ENCODE measurements around the gene TRIM62. TPM values are rescaled to one million over a fixed set of nuclear protein-coding genes. Genes with fewer than 3 reads are reported as not detected.
"Not testable (repeated sequence)": the region's sequence is repeated elsewhere in the genome, so short reads cannot be mapped to it uniquely, and the experiment has no call there.

The TRIM62 gene
- total RNA-seq, 2 experiments from 2014 or later: 3.8 to 5.2 TPM

GRCh38 chr1:33127001-33127823 is 54.6 kb downstream of the TRIM62 start:
- peaks cover 14% of the 10 kb centered on the region for H3K36me3 Mint-ChIP-seq (ENCODE audit: low read depth)
- DNase-seq (peak; percentile 100), ATAC-seq (peak; percentile 95)
- TF ChIP-seq CTCF (IDR thresholded peaks at IDR 0.05): peak; percentile 79
- ChIA-PET POLR2A (interaction anchor here (0.8 to 2.5 kb wide), 18 partner anchors 8 to 345 kb away, joined by 3 to 13 read pairs (median 3); no protein-coding TSS in a partner anchor), CTCF (interaction anchor here (0.6 to 3.9 kb wide), 37 partner anchors 8 to 345 kb away, joined by 3 to 21 read pairs (median 5); partner anchors contain the start of genes RNF19B, TRIM62 and ZSCAN20)
- intact Hi-C loops (cut with micrococcal nuclease): loop anchor here (2.0 kb wide), 1 partner anchor 28 kb away; no protein-coding TSS in a partner anchor
- H3K9me3 Mint-ChIP-seq: no peaks in the 10 kb centered on the region
- peak overlapping the region; percentile 97 for H3K27ac Mint-ChIP-seq
- H3K4me3 Mint-ChIP-seq: peak overlapping the region; percentile 93
- no peaks in the 10 kb centered on the region for H3K27me3 Mint-ChIP-seq
- H3K4me1 Mint-ChIP-seq (ENCODE audit: low read depth): peaks cover 41% of the 10 kb centered on the region

GRCh38 chr1:33126411-33127000 is 55.3 kb downstream of the TRIM62 start:
- TF ChIP-seq CTCF (IDR thresholded peaks at IDR 0.05): no peak
- Mint-ChIP-seq H3K4me3 (peak overlapping the region; percentile 93), H3K27ac (peak overlapping the region; percentile 97), H3K4me1 (ENCODE audit: low read depth) (peaks cover 41% of the 10 kb centered on the region), H3K27me3 (no peaks in the 10 kb centered on the region), H3K9me3 (no peaks in the 10 kb centered on the region), H3K36me3 (ENCODE audit: low read depth) (peaks cover 14% of the 10 kb centered on the region)
- DNase-seq: no peak
- intact Hi-C loops (cut with micrococcal nuclease): loop anchor here (2.0 kb wide), 1 partner anchor 28 kb away; no protein-coding TSS in a partner anchor
- CTCF ChIA-PET: interaction anchor here (0.6 to 3.9 kb wide), 34 partner anchors 9 to 345 kb away, joined by 3 to 21 read pairs (median 5); partner anchors contain the start of genes RNF19B, TRIM62 and ZSCAN20
- POLR2A ChIA-PET: interaction anchor here (0.8 to 2.5 kb wide), 16 partner anchors 9 to 345 kb away, joined by 3 to 13 read pairs (median 3); no protein-coding TSS in a partner anchor
- ATAC-seq: peak; percentile 5

GRCh38 chr1:33124647-33125046 is 57.2 kb downstream of the TRIM62 start:
- peaks cover 27% of the 10 kb centered on the region for H3K4me1 Mint-ChIP-seq (ENCODE audit: low read depth)
- H3K9me3 Mint-ChIP-seq; H3K4me3 Mint-ChIP-seq; intact Hi-C loops (cut with micrococcal nuclease); H3K27ac Mint-ChIP-seq; ATAC-seq; H3K27me3 Mint-ChIP-seq; DNase-seq: not testable (repeated sequence)
- ChIA-PET POLR2A (interaction anchor here (1.0 kb wide), 1 partner anchor 14 kb away, joined by 3 read pairs; no protein-coding TSS in a partner anchor), CTCF (interaction anchor here (1.0 to 3.9 kb wide), 3 partner anchors 30 to 57 kb away, joined by 4 to 21 read pairs (median 5); partner anchors contain the start of gene TRIM62)
- H3K36me3 Mint-ChIP-seq (ENCODE audit: low read depth): peaks cover 14% of the 10 kb centered on the region

GRCh38 chr1:33123266-33123665 is 58.6 kb downstream of the TRIM62 start:
- no peak for TF ChIP-seq CTCF (IDR thresholded peaks at IDR 0.05)
- peaks cover 13% of the 10 kb centered on the region for H3K4me1 Mint-ChIP-seq (ENCODE audit: low read depth)
- no peaks in the 10 kb centered on the region for H3K9me3 Mint-ChIP-seq
- H3K36me3 Mint-ChIP-seq (ENCODE audit: low read depth): peaks cover 14% of the 10 kb centered on the region
- ATAC-seq (no peak), DNase-seq (no peak)
- POLR2A ChIA-PET: interaction anchor here (1.2 kb wide), 1 partner anchor 35 kb away, joined by 3 read pairs; no protein-coding TSS in a partner anchor
- no peak overlapping the region for H3K27ac Mint-ChIP-seq
- no peaks in the 10 kb centered on the region for H3K27me3 Mint-ChIP-seq
- CTCF ChIA-PET: interaction anchor here (1.2 kb wide), 1 partner anchor 28 kb away, joined by 4 read pairs; no protein-coding TSS in a partner anchor
- intact Hi-C loops (cut with micrococcal nuclease): no loop called here
- no peak overlapping the region for H3K4me3 Mint-ChIP-seq

- ChIA-PET POLR2A (interaction anchor here (1.2 kb wide), 1 partner anchor 36 kb away, joined by 3 read pairs; no protein-coding TSS in a partner anchor), CTCF (interaction anchor here (1.2 kb wide), 1 partner anchor 27 kb away, joined by 4 read pairs; no protein-coding TSS in a partner anchor)
- no peak for TF ChIP-seq CTCF (IDR thresholded peaks at IDR 0.05)
- H3K36me3 Mint-ChIP-seq (ENCODE audit: low read depth): peaks cover 14% of the 10 kb centered on the region
- no peak overlapping the region for H3K4me3 Mint-ChIP-seq
- H3K27me3 Mint-ChIP-seq: no peaks in the 10 kb centered on the region
- intact Hi-C loops (cut with micrococcal nuclease): no loop called here
- no peak overlapping the region for H3K27ac Mint-ChIP-seq
- no peak for ATAC-seq
- no peaks in the 10 kb centered on the region for H3K9me3 Mint-ChIP-seq
- peaks cover 12% of the 10 kb centered on the region for H3K4me1 Mint-ChIP-seq (ENCODE audit: low read depth)
- DNase-seq: no peak
These were observed 59.2 kb downstream of the TRIM62 start for GRCh38 chr1:33122483-33123178.

Data from activated CD8-positive, alpha-beta T cell treated with anti-CD3 and anti-CD28 coated beads for 36 hours (primary cell).